ENCODE measurements around the gene NEK6. TPM values are rescaled to one million over a fixed set of nuclear protein-coding genes. Genes with fewer than 3 reads are reported as not detected.

Gene NEK6
- total RNA-seq, 1 donor from 2014 or later: 43.9 TPM

GRCh38 chr9:124340219-124341069, 82.7 kb downstream of the NEK6 start:
- Mint-ChIP-seq H3K27me3 (ENCODE audit: unreplicated experiment) (peaks cover 13% of the 10 kb centered on the region), H3K4me1 (ENCODE audit: unreplicated experiment) (no peaks in the 10 kb centered on the region), H3K27ac (ENCODE audit: unreplicated experiment) (no peak overlapping the region), H3K9me3 (ENCODE audit: unreplicated experiment) (no peaks in the 10 kb centered on the region), H3K36me3 (ENCODE audit: low read depth, unreplicated experiment) (peaks cover 16% of the 10 kb centered on the region), H3K4me3 (ENCODE audit: unreplicated experiment) (no peak overlapping the region)
- no peak for DNase-seq (ENCODE audit: low spot score)
- no peak for TF ChIP-seq CTCF (IDR thresholded peaks at IDR 0.05; ENCODE audit: unreplicated experiment)

GRCh38 chr9:124341455-124342170, 83.9 kb downstream of the NEK6 start:
- H3K9me3 Mint-ChIP-seq (ENCODE audit: unreplicated experiment): no peaks in the 10 kb centered on the region
- TF ChIP-seq CTCF (IDR thresholded peaks at IDR 0.05; ENCODE audit: unreplicated experiment): no peak
- H3K4me1 Mint-ChIP-seq (ENCODE audit: unreplicated experiment): no peaks in the 10 kb centered on the region
- H3K27ac Mint-ChIP-seq (ENCODE audit: unreplicated experiment): no peak overlapping the region
- DNase-seq (ENCODE audit: low spot score): no peak
- peaks cover 17% of the 10 kb centered on the region for H3K27me3 Mint-ChIP-seq (ENCODE audit: unreplicated experiment)
- H3K36me3 Mint-ChIP-seq (ENCODE audit: low read depth, unreplicated experiment): peaks cover 16% of the 10 kb centered on the region
- H3K4me3 Mint-ChIP-seq (ENCODE audit: unreplicated experiment): no peak overlapping the region

GRCh38 chr9:124342402-124342775, 84.6 kb downstream of the NEK6 start:
- Mint-ChIP-seq H3K4me1 (ENCODE audit: unreplicated experiment) (no peaks in the 10 kb centered on the region), H3K9me3 (ENCODE audit: unreplicated experiment) (no peaks in the 10 kb centered on the region), H3K4me3 (ENCODE audit: unreplicated experiment) (no peak overlapping the region), H3K27me3 (ENCODE audit: unreplicated experiment) (peaks cover 17% of the 10 kb centered on the region), H3K36me3 (ENCODE audit: low read depth, unreplicated experiment) (peaks cover 15% of the 10 kb centered on the region), H3K27ac (ENCODE audit: unreplicated experiment) (peak overlapping the region; percentile 70)
- no peak for TF ChIP-seq CTCF (IDR thresholded peaks at IDR 0.05; ENCODE audit: unreplicated experiment)
- DNase-seq (ENCODE audit: low spot score): no peak

- no peaks in the 10 kb centered on the region for H3K4me1 Mint-ChIP-seq (ENCODE audit: unreplicated experiment)
- no peak overlapping the region for H3K4me3 Mint-ChIP-seq (ENCODE audit: unreplicated experiment)
- H3K27me3 Mint-ChIP-seq (ENCODE audit: unreplicated experiment): peaks cover 17% of the 10 kb centered on the region
- peak overlapping the region; percentile 70 for H3K27ac Mint-ChIP-seq (ENCODE audit: unreplicated experiment)
- no peak for TF ChIP-seq CTCF (IDR thresholded peaks at IDR 0.05; ENCODE audit: unreplicated experiment)
- H3K9me3 Mint-ChIP-seq (ENCODE audit: unreplicated experiment): no peaks in the 10 kb centered on the region
- H3K36me3 Mint-ChIP-seq (ENCODE audit: low read depth, unreplicated experiment): peaks cover 13% of the 10 kb centered on the region
- DNase-seq (ENCODE audit: low spot score): no peak
Measured at GRCh38 chr9:124342776-124343485, 85.2 kb downstream of the NEK6 start.
